IMR-90 (cell line): ENCODE data around the gene CELA3A. TPM values are rescaled to one million over a fixed set of nuclear protein-coding genes. Genes with fewer than 3 reads are reported as not detected.
"Not testable (repeated sequence)": the region's sequence is repeated elsewhere in the genome, so short reads cannot be mapped to it uniquely, and the experiment has no call there.

Experiments
- ATAC-seq: fragments of 200-7000 bp; cut with Tn5 transposase; 2 replicates; pipeline ENCODE4 v1.9.1; 2020; ENCODE audit warnings: low read depth, mild to moderate bottlenecking, moderate library complexity
- BruUV-seq: library from RNA; stranded (reverse); fragments of 400-500 nt; replicated peaks from 2 replicates; lab custom pipeline; 2021; lab: Mats Ljungman, UMichigan
- CTCF ChIA-PET: fragments of 300-600 bp; formaldehyde crosslinking; extraction: SDS; loops from one replicate; lab custom pipeline; 2021; ENCODE audit warnings: antibody characterized with exemption; lab: Yijun Ruan, JAX
- POLR2A ChIA-PET: fragments of 300-600 bp; sonication (Branson Sonifier 250); formaldehyde crosslinking; loops from one replicate; lab custom pipeline; 2022; ENCODE audit warnings: antibody characterized with exemption; ENCODE audit not compliant: unreplicated experiment; lab: Charles Lee
- DNase-seq: peaks from one replicate; pipeline ENCODE4 v3.0.0; 2013
- H2AFZ ChIP-seq: replicated peaks from 2 replicates; pipeline ENCODE3; 2013; ENCODE audit warnings: low read length, mild to moderate bottlenecking; ENCODE audit not compliant: poor library complexity
- H2AK5ac ChIP-seq: 2 replicates; pipeline ENCODE4 v1.6.1; 2013; ENCODE audit warnings: low read depth, low read length, inconsistent platforms
- H2AK9ac ChIP-seq: replicated peaks from 2 replicates; pipeline ENCODE3; 2013; ENCODE audit warnings: mild to moderate bottlenecking, low read depth, low read length, moderate library complexity; ENCODE audit not compliant: poor library complexity
- H2BK120ac ChIP-seq: 2 replicates; pipeline ENCODE4 v1.6.1; 2013; ENCODE audit warnings: low read depth, low read length, inconsistent platforms
- H2BK15ac ChIP-seq: 3 replicates; pipeline ENCODE4 v1.6.1; 2013; ENCODE audit warnings: low read depth, low read length, inconsistent platforms
- H2BK20ac ChIP-seq: 2 replicates; pipeline ENCODE4 v1.6.1; 2013; ENCODE audit warnings: low read depth, mild to moderate bottlenecking, inconsistent platforms, low read length, moderate library complexity
- H2BK5ac ChIP-seq: 2 replicates; pipeline ENCODE4 v1.6.1; 2013; ENCODE audit warnings: mild to moderate bottlenecking, low read depth, low read length, inconsistent platforms; ENCODE audit not compliant: poor library complexity, severe bottlenecking
- H3K14ac ChIP-seq: replicated peaks from 2 replicates; pipeline ENCODE4 v1.6.1; 2013; ENCODE audit warnings: low read depth, low read length, inconsistent platforms
- H3K18ac ChIP-seq: 2 replicates; pipeline ENCODE4 v1.6.1; 2013; ENCODE audit warnings: low read depth, low read length, control low read depth
- H3K23ac ChIP-seq: 2 replicates; pipeline ENCODE4 v1.6.1; 2013; ENCODE audit warnings: low read depth, low read length, inconsistent platforms
- H3K27ac ChIP-seq: 2 replicates; pipeline ENCODE4 v1.5.1; 2013; ENCODE audit warnings: mild to moderate bottlenecking, control low read depth, low read length; ENCODE audit not compliant: insufficient read depth
- H3K27me3 ChIP-seq: 2 replicates; pipeline ENCODE4 v1.6.1; 2013; ENCODE audit warnings: low read length; ENCODE audit not compliant: control insufficient read depth, insufficient read depth
- H3K36me3 ChIP-seq: 2 replicates; pipeline ENCODE4 v1.6.1; 2013; ENCODE audit warnings: low read length, mixed read lengths; ENCODE audit not compliant: control insufficient read depth, insufficient read depth
- H3K4ac ChIP-seq: 2 replicates; pipeline ENCODE4 v1.6.1; 2013; ENCODE audit warnings: low read depth, low read length, inconsistent platforms
- H3K4me1 ChIP-seq: 2 replicates; pipeline ENCODE4 v1.6.1; 2013; ENCODE audit warnings: low read length, mixed read lengths; ENCODE audit not compliant: control insufficient read depth, insufficient read depth
- H3K4me2 ChIP-seq: 2 replicates; pipeline ENCODE4 v1.6.1; 2013; ENCODE audit warnings: low read depth, mild to moderate bottlenecking, control low read depth, low read length, moderate library complexity
- H3K4me3 ChIP-seq: 2 replicates; pipeline ENCODE4 v1.5.1; 2013; ENCODE audit warnings: low read depth, mild to moderate bottlenecking, control low read depth, low read length, moderate library complexity; ENCODE audit not compliant: insufficient read depth
- H3K56ac ChIP-seq: 2 replicates; pipeline ENCODE4 v1.6.1; 2013; ENCODE audit warnings: low read length, inconsistent platforms; ENCODE audit not compliant: insufficient read depth; ENCODE audit errors: extremely low read depth
- H3K79me1 ChIP-seq, 2 experiments: 2 replicates each; pipeline ENCODE4 v1.6.1; 2013; ENCODE audit warnings: low read length in 2 of 2, inconsistent platforms in 1 of 2, low read depth in 1 of 2
- H3K9ac ChIP-seq: 2 replicates; pipeline ENCODE4 v1.6.1; 2013; ENCODE audit warnings: low read depth, low read length, control low read depth
- H3K9me1 ChIP-seq: 2 replicates; pipeline ENCODE4 v1.6.1; 2013; ENCODE audit warnings: low read length, inconsistent platforms; ENCODE audit not compliant: insufficient read depth
- H3K9me3 ChIP-seq: 2 replicates; pipeline ENCODE4 v1.6.1; 2013; ENCODE audit warnings: low read length; ENCODE audit not compliant: control insufficient read depth, insufficient read depth
- H4K20me1 ChIP-seq: 2 replicates; pipeline ENCODE4 v1.6.1; 2013; ENCODE audit warnings: low read length, inconsistent platforms; ENCODE audit not compliant: insufficient read depth
- H4K5ac ChIP-seq: 2 replicates; pipeline ENCODE4 v1.6.1; 2013; ENCODE audit warnings: mild to moderate bottlenecking, low read depth, low read length, control low read depth
- H4K8ac ChIP-seq, 2 experiments: 2 replicates each; pipeline ENCODE4 v1.6.1; 2013; ENCODE audit warnings: low read depth in 2 of 2, low read length in 2 of 2, control low read depth in 1 of 2, inconsistent platforms in 1 of 2
- H4K91ac ChIP-seq: 2 replicates; pipeline ENCODE4 v1.6.1; 2013; ENCODE audit warnings: low read depth, low read length, inconsistent platforms; ENCODE audit not compliant: insufficient read depth
- RCOR1 ChIP-seq: IDR thresholded peaks from 2 replicates; pipeline ENCODE4 v1.6.1; 2012; ENCODE audit warnings: mild to moderate bottlenecking, low read length, improper control_type of control experiment; ENCODE audit not compliant: insufficient replicate concordance
- WGBS, 2 experiments: methylation state at CpG; one replicate each; pipeline versions ENCODE4 v1.1.5 to v1.1.7; 2013; ENCODE audit warnings: missing lambda C conversion rate in 2 of 2; ENCODE audit not compliant: insufficient read length in 1 of 2; ENCODE audit errors: extremely low coverage in 2 of 2; 5-methylcytosine and 5-hydroxymethylcytosine counted together
- dilution Hi-C: fragments of 300-500 bp; cut with HindIII; formaldehyde crosslinking; loops from one replicate; pipeline ENCODE4 v1.14.3; 2018; ENCODE audit warnings: low sequenced_read_pairs; ENCODE audit not compliant: unreplicated experiment
- in situ Hi-C: fragments of 300-500 bp; cut with MboI; formaldehyde crosslinking; loops from 3 replicates; pipeline ENCODE4 v1.14.3; 2019; ENCODE audit warnings: low sequenced_read_pairs, inconsistent platforms, mixed read lengths
- intact Hi-C: fragments of 100-400 bp; cut with micrococcal nuclease; formaldehyde crosslinking; loops from 2 replicates; pipeline ENCODE4 v1.10.0; 2022
- polyA plus RNA-seq, 3 experiments: library from polyadenylated mRNA; depleted of rRNA; stranded (reverse); fragments of >200 nt; gene quantifications; 2 replicates each; pipeline ENCODE4 v1.2.3, GENCODE V29; 2012; ENCODE audit warnings: low replicate concordance in 1 of 3
- total RNA-seq: library from RNA; depleted of rRNA; stranded (reverse); fragments of >200 nt; gene quantifications from 2 replicates; pipeline ENCODE4 v1.2.3, GENCODE V29; 2012

Gene CELA3A
- total and polyA plus RNA-seq, 2 of the 4 experiments (the other 2 are of a cell fraction) = not detected

DNA sequence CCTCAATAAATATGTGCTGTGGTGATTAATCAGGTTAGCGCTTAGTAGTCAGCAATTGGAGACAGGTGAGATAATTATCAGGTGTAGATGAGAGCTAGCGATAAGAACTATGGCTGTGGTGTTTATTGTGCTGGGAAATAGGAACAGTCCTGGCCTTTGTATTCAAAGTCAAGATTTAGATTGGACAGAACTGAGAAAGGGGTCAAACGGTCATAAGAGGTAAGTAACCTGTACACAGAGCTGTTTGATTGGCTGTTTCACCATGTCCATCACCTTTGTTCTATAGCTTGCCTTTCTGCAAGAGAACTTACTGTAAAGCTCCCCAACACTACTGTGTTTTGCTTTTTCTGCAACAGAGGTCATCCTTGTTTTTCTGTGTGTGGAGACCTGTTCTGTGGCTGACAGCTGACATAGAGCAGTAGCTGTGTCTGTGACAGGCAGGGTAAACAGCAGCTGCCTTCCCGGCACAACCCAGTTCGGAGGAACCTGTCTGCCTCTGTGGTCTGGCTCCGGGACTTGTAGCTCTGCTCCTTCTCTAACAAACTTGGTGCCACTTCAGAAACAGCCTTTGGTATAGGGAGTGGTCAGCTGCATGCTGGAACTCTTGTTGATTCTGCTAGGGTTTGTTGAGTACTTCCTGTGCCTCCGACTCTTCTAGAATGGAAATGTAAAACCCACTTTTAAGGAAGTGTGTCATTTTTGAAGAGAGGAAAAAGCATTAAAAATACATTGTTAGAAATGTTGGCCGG lies 29.9 kb downstream of the CELA3A start:
- Histone ChIP-seq H2BK15ac (no peak overlapping the region), H3K18ac (no peak overlapping the region), H3K27me3 (no peaks in the 10 kb centered on the region), H2BK20ac (no peak overlapping the region), H3K9me1 (no peaks in the 10 kb centered on the region), H3K4me1 (no peaks in the 10 kb centered on the region), H2AK9ac (no peak overlapping the region), H3K14ac (no peak overlapping the region), H2AFZ (no peak overlapping the region), H3K36me3 (0 out of 2 replicates have a peak, but pooled peaks cover 1% of the 10 kb centered on the region), H3K4me2 (no peak overlapping the region), H4K91ac (no peak overlapping the region), H3K4ac (no peak overlapping the region), H4K5ac (no peak overlapping the region), H2BK5ac (no peak overlapping the region), H3K79me1 (peaks cover 0 to 3% of the 10 kb centered on the region in 2 experiments; a peak in 3 of 4 replicates), H3K23ac (0 out of 2 replicates have a peak overlapping the region, but pooled peaks have one; percentile 5), H2AK5ac (no peak overlapping the region), H4K8ac (no peak overlapping the region), H2BK120ac (no peak overlapping the region), H3K9me3 (no peaks in the 10 kb centered on the region), H3K56ac (no peak overlapping the region), H3K9ac (no peak overlapping the region), H3K4me3 (no peak overlapping the region), H4K20me1 (no peaks in the 10 kb centered on the region), H3K27ac (no peak overlapping the region)
- ATAC-seq (no peak), DNase-seq (no peak)
- 100% methylated on average over 3 of the region's 8 CpGs; no CpG with 5 or more reads in 1 of the 2 experiments for WGBS, 2 experiments
- intact Hi-C loops = no loop called here
- ChIA-PET CTCF (no interaction called here), POLR2A (no interaction called here)
- in situ Hi-C loops = no loop called here
- BruUV-seq = no TSS peak
- dilution Hi-C loops = no loop called here
- no peak for TF ChIP-seq RCOR1

DNA sequence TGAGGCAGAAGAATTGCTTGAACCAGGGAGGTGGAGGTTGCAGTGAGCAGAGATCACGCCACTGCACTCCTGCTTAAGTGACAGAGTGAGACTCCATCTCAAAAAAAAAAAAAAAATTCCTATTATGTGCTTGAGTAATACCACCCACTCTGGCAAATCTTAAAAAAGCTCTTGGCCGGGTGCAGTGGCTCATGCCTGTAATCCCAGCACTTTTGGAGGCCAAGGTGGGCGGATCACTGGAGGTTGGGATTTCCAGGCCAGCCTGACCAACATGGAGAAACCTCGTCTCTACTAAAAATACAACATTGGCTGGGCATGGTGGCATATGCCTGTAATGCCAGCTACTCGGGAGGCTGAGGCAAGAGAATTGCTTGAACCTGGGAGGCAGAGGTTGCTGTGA lies 33.4 kb downstream of the CELA3A start:
- H3K4me2 ChIP-seq, H2BK20ac ChIP-seq, H3K18ac ChIP-seq, H2AFZ ChIP-seq, H2BK120ac ChIP-seq, ATAC-seq, DNase-seq, H4K20me1 ChIP-seq, BruUV-seq, intact Hi-C loops, H4K8ac ChIP-seq, H3K27me3 ChIP-seq, H2BK5ac ChIP-seq, H2BK15ac ChIP-seq, H2AK5ac ChIP-seq, dilution Hi-C loops, POLR2A ChIA-PET, H3K36me3 ChIP-seq, H3K9me1 ChIP-seq, H3K9me3 ChIP-seq, H2AK9ac ChIP-seq, H4K5ac ChIP-seq, H3K27ac ChIP-seq, H3K79me1 ChIP-seq, H3K4ac ChIP-seq, H3K14ac ChIP-seq, H4K91ac ChIP-seq, H3K4me3 ChIP-seq, H3K9ac ChIP-seq, H3K4me1 ChIP-seq, H3K56ac ChIP-seq, H3K23ac ChIP-seq, in situ Hi-C loops: not testable (repeated sequence)
- 40% methylated on average over 1 of the region's 5 CpGs; no CpG with 5 or more reads in 1 of the 2 experiments for WGBS, 2 experiments
- CTCF ChIA-PET = interaction anchor here (0.8 kb wide), 1 partner anchor 46 kb away, joined by 3 read pairs; no protein-coding TSS in a partner anchor
